GM12878 (cell line): Measurements from ENCODE around the gene PMS1. TPM values are rescaled to one million over a fixed set of nuclear protein-coding genes. Genes with fewer than 3 reads are reported as not detected.

Source experiments
- ATAC-seq: fragments of 200-7000 bp; cut with Tn5 transposase; 3 replicates; pipeline ENCODE4 v1.9.1; 2020; ENCODE audit warnings: mild to moderate bottlenecking, moderate library complexity
- BruUV-seq: library from RNA; stranded (reverse); fragments of 400-500 nt; replicated peaks from 2 replicates; lab custom pipeline; 2021; lab: Mats Ljungman, UMichigan
- CTCF ChIA-PET: fragments of 300-600 bp; sonication (Branson Sonifier 250); formaldehyde crosslinking; extraction: SDS; loops from one replicate; lab custom pipeline; 2021; ENCODE audit warnings: inconsistent platforms; lab: Yijun Ruan, JAX
- POLR2A ChIA-PET: fragments of 350-600 bp; formaldehyde crosslinking; extraction: SDS; loops from one replicate; lab custom pipeline; 2021; ENCODE audit warnings: inconsistent platforms; lab: Charles Lee
- RAD21 ChIA-PET: fragments of 300-600 bp; sonication (Branson Sonifier 250); formaldehyde crosslinking; loops from one replicate; lab custom pipeline; 2023; ENCODE audit warnings: antibody characterized with exemption; ENCODE audit not compliant: unreplicated experiment; lab: Charles Lee
- SMC1A ChIA-PET: fragments of 300-600 bp; sonication (Branson Sonifier 250); formaldehyde crosslinking; loops from one replicate; lab custom pipeline; 2023; ENCODE audit not compliant: unreplicated experiment, uncharacterized antibody; lab: Charles Lee
- DNase-seq: peaks from one replicate; pipeline ENCODE4 v3.0.0-alpha.2; 2011; ENCODE audit warnings: low read depth, low spot score
- FAIRE-seq: peaks from 3 replicates; lab custom pipeline; 2011; peaks lifted over from hg19 to GRCh38; lab: Jason Lieb, UNC
- H2AFZ ChIP-seq: 2 replicates; pipeline ENCODE4 v1.6.0; 2011; ENCODE audit warnings: low read depth, low read length, control low read depth; ENCODE audit not compliant: control insufficient read depth
- H3K27ac ChIP-seq: 2 replicates; pipeline ENCODE4 v1.5.1; 2011; ENCODE audit warnings: control low read depth; ENCODE audit not compliant: control insufficient read depth, insufficient read depth
- H3K27me3 ChIP-seq, 2 experiments: replicated peaks in 1 of 2; 2 replicates each; pipeline versions ENCODE4 v1.6.0 to v1.6.1; 2011; ENCODE audit warnings: low read length in 1 of 2; ENCODE audit not compliant: control insufficient read depth in 2 of 2, insufficient read depth in 2 of 2
- H3K36me3 ChIP-seq, 2 experiments: 2 replicates each; pipeline ENCODE4 v1.5.1; 2011; ENCODE audit warnings: low read length in 1 of 2; ENCODE audit not compliant: control insufficient read depth in 2 of 2, insufficient read depth in 2 of 2
- H3K4me1 ChIP-seq: 2 replicates; pipeline ENCODE4 v1.6.1; 2011; ENCODE audit warnings: mild to moderate bottlenecking, low read length, moderate library complexity, mixed read lengths; ENCODE audit not compliant: control insufficient read depth, insufficient read depth
- H3K4me2 ChIP-seq: 2 replicates; pipeline ENCODE4 v1.6.0; 2011; ENCODE audit warnings: control low read depth; ENCODE audit not compliant: control insufficient read depth, insufficient read depth
- H3K4me3 ChIP-seq: fragments of 200-600 bp; sonication (generic); 2 replicates; pipeline ENCODE4 v1.5.1; 2016
- H3K79me2 ChIP-seq: 2 replicates; pipeline ENCODE4 v1.6.0; 2011; ENCODE audit warnings: low read length; ENCODE audit not compliant: control insufficient read depth, insufficient read depth
- H3K9ac ChIP-seq: 2 replicates; pipeline ENCODE4 v1.8.0; 2011; ENCODE audit warnings: low read length, control low read depth, mixed read lengths; ENCODE audit not compliant: control insufficient read depth, insufficient read depth
- H3K9me3 ChIP-seq: replicated peaks from 3 replicates; pipeline ENCODE4 v1.5.1; 2011; ENCODE audit warnings: mild to moderate bottlenecking, low read length; ENCODE audit not compliant: control insufficient read depth, insufficient read depth
- H4K20me1 ChIP-seq: 2 replicates; pipeline ENCODE4 v1.6.0; 2011; ENCODE audit not compliant: control insufficient read depth, insufficient read depth
- CBX5 ChIP-seq: sonication (generic); IDR thresholded peaks from 2 replicates; pipeline ENCODE4 v1.6.1; 2016; ENCODE audit warnings: low read depth, moderate library complexity, mild to moderate bottlenecking, inconsistent platforms
- CREB1 ChIP-seq: IDR thresholded peaks from 2 replicates; pipeline ENCODE4 v1.6.1; 2012; ENCODE audit warnings: low read depth, mild to moderate bottlenecking, inconsistent platforms
- CUX1 ChIP-seq: IDR thresholded peaks from 2 replicates; pipeline ENCODE4 v1.6.1; 2012; ENCODE audit warnings: improper control_type of control experiment, low read depth, low read length; ENCODE audit not compliant: insufficient replicate concordance
- ESRRA ChIP-seq: IDR thresholded peaks from 2 replicates; pipeline ENCODE4 v1.6.1; 2012; ENCODE audit warnings: mild to moderate bottlenecking, low read length, improper control_type of control experiment
- MYB ChIP-seq: fragments of 150-350 bp; IDR thresholded peaks from 2 replicates; pipeline ENCODE4 v1.6.1; 2014; ENCODE audit warnings: mild to moderate bottlenecking, low read depth, low read length, borderline replicate concordance
- SPI1 ChIP-seq: IDR thresholded peaks from 2 replicates; pipeline ENCODE4 v1.6.1; 2011; ENCODE audit warnings: low read depth, mild to moderate bottlenecking, low read length, moderate library complexity, borderline replicate concordance; ENCODE audit not compliant: insufficient read depth
- WGBS: methylation state at CpG from one replicate; pipeline ENCODE4 v1.1.6; 2016; ENCODE audit warnings: low lambda C conversion rate; ENCODE audit not compliant: insufficient replicate concordance, insufficient coverage; ENCODE audit errors: missing lambda C conversion rate; 5-methylcytosine and 5-hydroxymethylcytosine counted together
- in situ Hi-C: fragments of 300-500 bp; cut with MboI; formaldehyde crosslinking; loops from 9 replicates; pipeline ENCODE4 v1.14.3; 2018; ENCODE audit warnings: mixed read lengths
- intact Hi-C: fragments of 100-400 bp; cut with micrococcal nuclease; formaldehyde crosslinking; loops from one replicate; pipeline ENCODE4 v1.14.2; 2022; ENCODE audit not compliant: unreplicated experiment
- polyA plus RNA-seq, 11 experiments: library from polyadenylated mRNA; depleted of rRNA in 4 of 11; unstranded in 6 of 11; stranded (reverse) in 5 of 11; fragments of >200 nt; fragmentation: Nextera tagmentation in 4 of 11; fragmentation: Illumina TruSeq in 1 of 11; extraction: Ambion mirVana in 4 of 11; extraction: Trizol in 1 of 11; gene quantifications; 1 replicate in 1 of 11; 2 replicates in 10 of 11; pipeline versions ENCODE4 v1.2.1 to v1.2.3, GENCODE V29; 2011 to 2016; ENCODE audit warnings: inconsistent platforms in 2 of 11, missing spikeins in 2 of 11, low read depth in 1 of 11
- total RNA-seq, 4 experiments: library from RNA; depleted of rRNA in 3 of 4; stranded (reverse); fragments of >200 nt in 3 of 4; fragmentation: Illumina TruSeq in 1 of 4; extraction: Trizol in 1 of 4; gene quantifications; 2 replicates each; pipeline versions ENCODE4 v1.2.1 to v1.2.3, GENCODE V29; 2013 to 2021

PMS1 gene
- total and polyA plus RNA-seq, 10 of the 15 experiments (the other 5 are each of a cell fraction or from before 2014, with no cell fraction given) = 18.7 to 50.6 (median 29.5) TPM

GRCh38 chr2:189791338-189792042, 7.2 kb downstream of the PMS1 start:
- Histone ChIP-seq H3K27me3 (no peaks in the 10 kb centered on the region), H2AFZ (no peak overlapping the region), H3K79me2 (peaks cover 36% of the 10 kb centered on the region), H4K20me1 (no peaks in the 10 kb centered on the region), H3K9ac (no peak overlapping the region), H3K4me1 (no peaks in the 10 kb centered on the region), H3K36me3 (peaks cover 0 to 9% of the 10 kb centered on the region in 2 experiments; a peak in 2 of 4 replicates), H3K4me3 (no peak overlapping the region), H3K4me2 (no peak overlapping the region), H3K9me3 (no peaks in the 10 kb centered on the region), H3K27ac (no peak overlapping the region)
- TF ChIP-seq SPI1 = no peak
- no peak for TF ChIP-seq CUX1
- TF ChIP-seq CREB1 = no peak
- no peak for TF ChIP-seq CBX5
- no peak for TF ChIP-seq MYB
- no peak for TF ChIP-seq ESRRA
- CTCF ChIA-PET = interaction anchor here (0.7 to 5.8 kb wide), 4 partner anchors 8 to 41 kb away, joined by 3 to 45 read pairs (median 14); partner anchors contain the start of gene OSGEPL1
- BruUV-seq = no TSS peak
- RAD21 ChIA-PET = no interaction called here
- FAIRE-seq = peak; percentile 68
- POLR2A ChIA-PET = no interaction called here
- ATAC-seq = no peak
- 96% methylated on average over 12 of the region's 12 CpGs for WGBS
- SMC1A ChIA-PET = interaction anchor here (0.9 to 1.6 kb wide), 2 partner anchors 28 to 29 kb away, joined by 4 read pairs; partner anchors contain the start of gene OSGEPL1
- intact Hi-C loops = no loop called here
- no peak for DNase-seq
- in situ Hi-C loops = no loop called here
